Measurements from ENCODE around the gene SETX.

SETX gene

GRCh38 chr9:132232522-132232921 lies 122.3 kb downstream of the SETX start:
- no peak overlapping the region for H3K4me3 ChIP-seq (ENCODE audit: low read depth, low read length)
- no peak for DNase-seq
- H3K27ac ChIP-seq = no peak overlapping the region
- TF ChIP-seq CTCF (IDR thresholded peaks at IDR 0.05; ENCODE audit: low read depth, low read length, missing control alignments) = no peak
- in situ Hi-C loops (cut with HindIII; ENCODE audit: low pct_ligation_motif_present, low sequenced_read_pairs) = no loop called here
- peaks cover 28% of the 10 kb centered on the region for H3K27me3 ChIP-seq (replicated peaks)
- H3K36me3 ChIP-seq (replicated peaks) = no peaks in the 10 kb centered on the region

- peaks cover 27% of the 10 kb centered on the region for H3K27me3 ChIP-seq (replicated peaks)
These were observed 123.6 kb downstream of the SETX start for GRCh38 chr9:132231019-132231701.

GRCh38 chr9:132230605-132231004 lies 124.2 kb downstream of the SETX start:
- Histone ChIP-seq H3K4me3 (ENCODE audit: low read depth, low read length) (no peak overlapping the region), H3K27me3 (replicated peaks) (peaks cover 33% of the 10 kb centered on the region), H3K27ac (no peak overlapping the region), H3K36me3 (replicated peaks) (no peaks in the 10 kb centered on the region)
- in situ Hi-C loops (cut with HindIII; ENCODE audit: low pct_ligation_motif_present, low sequenced_read_pairs) = no loop called here
- TF ChIP-seq CTCF (IDR thresholded peaks at IDR 0.05; ENCODE audit: low read depth, low read length, missing control alignments) = no peak
- no peak for DNase-seq

More at GRCh38 chr9:132231019-132231701, 123.6 kb downstream of the SETX start:
- no peak overlapping the region for H3K27ac ChIP-seq
- H3K36me3 ChIP-seq (replicated peaks) = no peaks in the 10 kb centered on the region
- in situ Hi-C loops (cut with HindIII; ENCODE audit: low pct_ligation_motif_present, low sequenced_read_pairs) = no loop called here
- no peak for DNase-seq
- no peak for TF ChIP-seq CTCF (IDR thresholded peaks at IDR 0.05; ENCODE audit: low read depth, low read length, missing control alignments)
- H3K4me3 ChIP-seq (ENCODE audit: low read depth, low read length) = no peak overlapping the region

GRCh38 chr9:132228062-132228461 lies 126.7 kb downstream of the SETX start:
- TF ChIP-seq CTCF (IDR thresholded peaks at IDR 0.05; ENCODE audit: low read depth, low read length, missing control alignments) = no peak
- Histone ChIP-seq H3K27ac (no peak overlapping the region), H3K4me3 (ENCODE audit: low read depth, low read length) (no peak overlapping the region), H3K36me3 (replicated peaks) (no peaks in the 10 kb centered on the region), H3K27me3 (replicated peaks) (peaks cover 20% of the 10 kb centered on the region)
- DNase-seq = no peak
- in situ Hi-C loops (cut with HindIII; ENCODE audit: low pct_ligation_motif_present, low sequenced_read_pairs) = no loop called here

GRCh38 chr9:132226571-132227430 lies 128.0 kb downstream of the SETX start:
- Histone ChIP-seq H3K4me3 (ENCODE audit: low read depth, low read length) (no peak overlapping the region), H3K36me3 (replicated peaks) (no peaks in the 10 kb centered on the region), H3K27ac (no peak overlapping the region), H3K27me3 (replicated peaks) (peaks cover 23% of the 10 kb centered on the region)
- no peak for DNase-seq
- TF ChIP-seq CTCF (IDR thresholded peaks at IDR 0.05; ENCODE audit: low read depth, low read length, missing control alignments) = no peak
- in situ Hi-C loops (cut with HindIII; ENCODE audit: low pct_ligation_motif_present, low sequenced_read_pairs) = no loop called here
